Hepatocyte (in vitro differentiated cells): ENCODE results near the gene POLR3K.

Experiments
- CTCF ChIP-seq: fragments of 200-600 bp; sonication (generic); IDR thresholded peaks from 2 replicates; pipeline ENCODE4 v1.5.1; 2016; ENCODE audit warnings: antibody characterized with exemption, mild to moderate bottlenecking; ENCODE audit not compliant: poor library complexity
- EZH2 ChIP-seq: fragments of 200-600 bp; sonication (generic); IDR thresholded peaks from 2 replicates; pipeline ENCODE4 v1.6.1; 2016; ENCODE audit warnings: antibody characterized with exemption, mild to moderate bottlenecking, borderline replicate concordance
- EZH2phosphoT487 ChIP-seq: fragments of 200-600 bp; sonication (generic); IDR thresholded peaks from one replicate; pipeline ENCODE4 v1.6.1; 2018; ENCODE audit warnings: antibody characterized with exemption, mild to moderate bottlenecking, low read depth, moderate library complexity; ENCODE audit not compliant: unreplicated experiment, severe bottlenecking

GRCh38 chr16:38941-39892 lies 14.2 kb downstream of the POLR3K start:
- TF ChIP-seq EZH2, result no peak
- no peak for TF ChIP-seq CTCF
- TF ChIP-seq EZH2phosphoT487, result no peak
